Right lobe of liver (tissue), 6 donors: ENCODE results near the gene ST3GAL5. TPM values are rescaled to one million over a fixed set of nuclear protein-coding genes. Genes with fewer than 3 reads are reported as not detected.

ENCODE experiments used
- ATAC-seq, 4 donors: fragments of 200-7000 bp; cut with Tn5 transposase; one replicate each; pipeline ENCODE4 v1.9.1; 2020; ENCODE audit warnings: mild to moderate bottlenecking in 4 of 4, moderate library complexity in 4 of 4
- DNase-seq, 3 donors: peaks; one replicate each; pipeline ENCODE4 v3.0.0-alpha.2; 2020
- H3K27ac ChIP-seq, 3 donors: fragments of 200-600 bp; one replicate each; pipeline ENCODE4 v1.8.0; 2022
- H3K27me3 ChIP-seq, 2 donors: fragments of 200-600 bp; one replicate each; pipeline ENCODE4 v1.8.0; 2022
- H3K36me3 ChIP-seq, 4 donors: fragments of 200-600 bp; sonication (generic) in 1 of 4; one replicate each; pipeline versions ENCODE4 v1.5.1 to v1.8.0; 2017 to 2022; ENCODE audit warnings: control low read depth in 1 of 4
- H3K4me1 ChIP-seq, 4 donors: fragments of 200-600 bp; sonication (generic) in 1 of 4; one replicate each; pipeline versions ENCODE4 v1.5.1 to v1.8.0; 2017 to 2022; ENCODE audit warnings: control low read depth in 1 of 4
- H3K4me3 ChIP-seq, 3 donors: fragments of 200-600 bp; one replicate each; pipeline ENCODE4 v1.8.0; 2022
- H3K9me3 ChIP-seq, 4 donors: fragments of 200-600 bp; sonication (generic) in 1 of 4; one replicate each; pipeline versions ENCODE4 v1.5.1 to v1.8.0; 2017 to 2022; ENCODE audit warnings: control low read depth in 1 of 4
- POLR2A ChIP-seq: fragments of 450-650 bp; IDR thresholded peaks from one replicate; pipeline ENCODE4 v1.6.1; 2017; ENCODE audit warnings: antibody characterized with exemption, mild to moderate bottlenecking
- WGBS: methylation state at CpG from one replicate; pipeline ENCODE4 v1.1.6; 2018; ENCODE audit warnings: low coverage, low lambda C conversion rate; ENCODE audit not compliant: insufficient coverage; ENCODE audit errors: missing lambda C conversion rate; 5-methylcytosine and 5-hydroxymethylcytosine counted together
- intact Hi-C, 2 donors: fragments of 100-400 bp; cut with DNase I; formaldehyde crosslinking; loops; one replicate each; pipeline versions ENCODE4 v1.11.2 to v1.14.1; 2022
- total RNA-seq, 6 experiments: library from RNA; depleted of rRNA in 2 of 6; stranded (reverse); fragments of >200 nt in 2 of 6; fragmentation: NEBNext Ultra II Directional in 3 of 6; extraction: Animal tissue kit (Norgen Biotek cat#: 25700) in 3 of 6; gene quantifications; one replicate each; pipeline versions ENCODE4 v1.1.0 to v1.2.4, GENCODE V29; 2016 to 2023
- TF ChIP-seq, protein P1 (sequence below), 4 donors: fragments of 200-600 bp in 3 of 4; fragments of 450-650 bp in 1 of 4; IDR thresholded peaks; one replicate each; pipeline versions ENCODE4 v1.5.1 to v1.8.0; 2016 to 2022; ENCODE audit warnings: antibody characterized with exemption in 4 of 4, mild to moderate bottlenecking in 2 of 4
- donor health status: DM: no; HTN: yes; CAD: no.
- donor health status: DM: no; HTN: no; CAD: no.
- donor health status: DM: no; HTN: no; CAD: no.
- donor health status: DM: no; HTN: yes; CAD: no.
- donor health status: DM: no; HTN: yes; CAD: no.

ST3GAL5 gene
- total RNA-seq, 6 experiments from 2014 or later, result 8.6 to 22.2 (median 10.9) TPM

GRCh38 chr2:85853499-85854165 lies 35.2 kb downstream of the ST3GAL5 start:
- TF ChIP-seq, protein P1, sequence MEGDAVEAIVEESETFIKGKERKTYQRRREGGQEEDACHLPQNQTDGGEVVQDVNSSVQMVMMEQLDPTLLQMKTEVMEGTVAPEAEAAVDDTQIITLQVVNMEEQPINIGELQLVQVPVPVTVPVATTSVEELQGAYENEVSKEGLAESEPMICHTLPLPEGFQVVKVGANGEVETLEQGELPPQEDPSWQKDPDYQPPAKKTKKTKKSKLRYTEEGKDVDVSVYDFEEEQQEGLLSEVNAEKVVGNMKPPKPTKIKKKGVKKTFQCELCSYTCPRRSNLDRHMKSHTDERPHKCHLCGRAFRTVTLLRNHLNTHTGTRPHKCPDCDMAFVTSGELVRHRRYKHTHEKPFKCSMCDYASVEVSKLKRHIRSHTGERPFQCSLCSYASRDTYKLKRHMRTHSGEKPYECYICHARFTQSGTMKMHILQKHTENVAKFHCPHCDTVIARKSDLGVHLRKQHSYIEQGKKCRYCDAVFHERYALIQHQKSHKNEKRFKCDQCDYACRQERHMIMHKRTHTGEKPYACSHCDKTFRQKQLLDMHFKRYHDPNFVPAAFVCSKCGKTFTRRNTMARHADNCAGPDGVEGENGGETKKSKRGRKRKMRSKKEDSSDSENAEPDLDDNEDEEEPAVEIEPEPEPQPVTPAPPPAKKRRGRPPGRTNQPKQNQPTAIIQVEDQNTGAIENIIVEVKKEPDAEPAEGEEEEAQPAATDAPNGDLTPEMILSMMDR (IDR thresholded peaks at IDR 0.05), result no peak
- no peak for TF ChIP-seq POLR2A
- intact Hi-C loops, result no loop called here

GRCh38 chr2:85852937-85853498 lies 35.8 kb downstream of the ST3GAL5 start:
- Histone ChIP-seq H3K4me3 (no peak overlapping the region), H3K9me3 (no peaks in the 10 kb centered on the region), H3K27me3 (no peaks in the 10 kb centered on the region), H3K4me1 (peaks cover 0 to 3% (median 0%) of the 10 kb centered on the region in 4 donors), H3K27ac (peak overlapping the region; percentile 19 to 74 (median 64)), H3K36me3 (peaks cover 0 to 14% (median 3%) of the 10 kb centered on the region in 4 donors)
- peak; percentile 64 to 81 (median 73) for ATAC-seq
- intact Hi-C loops, result no loop called here
- peak in 2 of 3 donors; percentile 39 to 60 for DNase-seq
- 69% methylated on average over 11 of the region's 11 CpGs for WGBS
- TF ChIP-seq, protein P1 (IDR thresholded peaks at IDR 0.05), result no peak
- TF ChIP-seq POLR2A, result no peak

More at GRCh38 chr2:85853499-85854165, 35.2 kb downstream of the ST3GAL5 start:
- Histone ChIP-seq H3K9me3 (no peaks in the 10 kb centered on the region), H3K27me3 (no peaks in the 10 kb centered on the region), H3K4me1 (peaks cover 0 to 3% (median 0%) of the 10 kb centered on the region in 4 donors), H3K4me3 (peak overlapping the region in 1 of 3 donors; percentile 10), H3K36me3 (peaks cover 0 to 14% (median 3%) of the 10 kb centered on the region in 4 donors), H3K27ac (peak overlapping the region; percentile 19 to 74 (median 64))
- ATAC-seq, result peak; percentile 46 to 68 (median 64)
- 43% methylated on average over 7 of the region's 10 CpGs for WGBS
- DNase-seq, result no peak

DNA sequence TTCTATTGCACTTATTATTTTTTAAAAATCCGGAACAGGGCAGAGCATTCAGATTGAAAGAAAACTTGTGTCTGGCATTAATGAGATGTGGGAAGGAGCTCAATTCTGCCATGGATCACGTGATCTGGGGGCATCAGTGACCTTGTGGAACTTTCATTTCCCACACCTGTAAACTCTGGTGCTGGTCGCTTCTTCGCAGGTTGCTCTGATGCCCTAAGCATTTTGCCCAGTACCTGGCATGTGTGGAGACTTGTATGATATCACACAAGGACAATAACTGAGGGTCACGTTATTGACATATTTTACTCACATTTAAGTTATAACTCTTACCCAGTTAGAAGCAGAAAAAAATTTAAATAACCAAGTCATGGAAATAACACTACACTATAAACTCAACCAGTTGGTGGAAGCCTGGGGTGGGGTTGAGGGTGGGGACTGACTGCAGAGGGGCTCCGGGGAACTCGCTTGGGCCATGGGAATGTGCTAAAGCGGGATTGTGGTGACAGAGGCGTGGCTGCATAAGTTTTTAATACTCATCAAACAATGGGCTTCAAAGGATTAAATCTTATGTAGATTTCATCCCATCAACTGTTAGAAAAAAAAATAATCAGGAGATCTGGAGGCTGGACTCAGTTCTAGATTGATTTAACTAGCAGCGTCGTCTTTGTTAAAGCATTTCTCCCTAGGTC lies 36.5 kb downstream of the ST3GAL5 start:
- no peak for ATAC-seq
- H3K36me3 ChIP-seq, result peaks cover 0 to 22% (median 3%) of the 10 kb centered on the region in 4 donors
- TF ChIP-seq, protein P1 (IDR thresholded peaks at IDR 0.05), result no peak
- no peak for TF ChIP-seq POLR2A

GRCh38 chr2:85851253-85852151 lies 37.3 kb downstream of the ST3GAL5 start:
- peak overlapping the region in 1 of 3 donors; percentile 74 for H3K27ac ChIP-seq
- no peaks in the 10 kb centered on the region for H3K27me3 ChIP-seq
- H3K36me3 ChIP-seq, result peaks cover 0 to 29% (median 3%) of the 10 kb centered on the region in 4 donors
- no peak for ATAC-seq
- TF ChIP-seq, protein P1 (IDR thresholded peaks at IDR 0.05), result no peak
- no peak for TF ChIP-seq POLR2A
- no peak overlapping the region for H3K4me3 ChIP-seq
- WGBS, result 75% methylated on average over 9 of the region's 11 CpGs
- DNase-seq, result no peak
- H3K9me3 ChIP-seq, result no peaks in the 10 kb centered on the region
- intact Hi-C loops, result no loop called here
- peaks cover 0 to 3% (median 0%) of the 10 kb centered on the region in 4 donors for H3K4me1 ChIP-seq

More for the DNA sequence above, 36.5 kb downstream of the ST3GAL5 start:
- Histone ChIP-seq H3K9me3 (no peaks in the 10 kb centered on the region), H3K27ac (peak overlapping the region in 2 of 3 donors; percentile 64 to 74), H3K27me3 (no peaks in the 10 kb centered on the region), H3K4me1 (peaks cover 0 to 3% (median 0%) of the 10 kb centered on the region in 4 donors), H3K4me3 (no peak overlapping the region)
- no peak for DNase-seq
- 80% methylated on average over 9 of the region's 11 CpGs for WGBS
- intact Hi-C loops, result no loop called here
